NT2/D1 (cell line): Measurements from ENCODE around the gene MGAT5B.

ENCODE experiments used
- SUZ12 ChIP-seq: IDR thresholded peaks from 2 replicates; pipeline ENCODE4 v1.6.1; 2011; ENCODE audit not compliant: insufficient read length, insufficient read depth; ENCODE audit errors: extremely low read depth
- YY1 ChIP-seq: IDR thresholded peaks from 2 replicates; pipeline ENCODE4 v1.6.1; 2011; ENCODE audit not compliant: insufficient read length, insufficient read depth
- ZNF274 ChIP-seq: IDR thresholded peaks from 2 replicates; pipeline ENCODE4 v1.6.1; 2011; ENCODE audit warnings: mild to moderate bottlenecking, low read depth, low read length

- TF ChIP-seq ZNF274 (no peak), SUZ12 (no peak), YY1 (no peak)
These were observed 40.5 kb upstream of the MGAT5B start for GRCh38 chr17:76827736-76828135.
